GM18520 (cell line): ENCODE data around the gene B3GNT8.
A peak's percentile ranks its signal among the peaks of the same experiment; 100 is the strongest.
"Not testable (repeated sequence)": the region's sequence is repeated elsewhere in the genome, so short reads cannot be mapped to it uniquely, and the experiment has no call there.

Source experiments
- ATAC-seq: cut with Tn5 transposase; IDR thresholded peaks from one replicate; pipeline ENCODE4 v1.9.1; 2021; ENCODE audit not compliant: unreplicated experiment

The B3GNT8 gene

GRCh38 chr19:41426952-41427646 is at the start of gene B3GNT8:
Gene B3GNT8 (minus strand): TSS chr19:41427374. CDS start chr19:41426778, 596 bp downstream.
- ATAC-seq, result no peak

- ATAC-seq, result no peak
Observed at GRCh38 chr19:41476583-41476982, 49.4 kb upstream of the B3GNT8 start.

- not testable (repeated sequence) for ATAC-seq
Observed at GRCh38 chr19:41463257-41464256, 36.4 kb upstream of the B3GNT8 start.

GRCh38 chr19:41462497-41462896 is 35.3 kb upstream of the B3GNT8 start:
- no peak for ATAC-seq

GRCh38 chr19:41457241-41457640 is 30.1 kb upstream of the B3GNT8 start:
- ATAC-seq, result peak; percentile 69

GRCh38 chr19:41456342-41456918 is 29.3 kb upstream of the B3GNT8 start:
- no peak for ATAC-seq

- ATAC-seq, result no peak
Observed at GRCh38 chr19:41455936-41456335, 28.8 kb upstream of the B3GNT8 start.

GRCh38 chr19:41452584-41453275 is 25.6 kb upstream of the B3GNT8 start:
- no peak for ATAC-seq

GRCh38 chr19:41449865-41450178 is 22.6 kb upstream of the B3GNT8 start:
- no peak for ATAC-seq

GRCh38 chr19:41449079-41449864 is 22.1 kb upstream of the B3GNT8 start:
- no peak for ATAC-seq

- no peak for ATAC-seq
Observed at GRCh38 chr19:41447732-41448332, 20.7 kb upstream of the B3GNT8 start.

- no peak for ATAC-seq
Observed at GRCh38 chr19:41445575-41445974, 18.4 kb upstream of the B3GNT8 start.

GRCh38 chr19:41443813-41444455 is 16.8 kb upstream of the B3GNT8 start:
- ATAC-seq, result no peak

GRCh38 chr19:41442473-41443355 is 15.5 kb upstream of the B3GNT8 start, which contains the start of gene ERICH4:
Gene ERICH4 (plus strand): TSS chr19:41443156. CDS start chr19:41443170, 14 bp downstream.
- ATAC-seq, result no peak

GRCh38 chr19:41441321-41441945 is 14.3 kb upstream of the B3GNT8 start:
- no peak for ATAC-seq

GRCh38 chr19:41439441-41440222 is 12.5 kb upstream of the B3GNT8 start, which contains the start of gene DMAC2:
Gene DMAC2 (minus strand): TSS chr19:41439912. CDS start chr19:41439899, 13 bp downstream.
- ATAC-seq, result peak; percentile 84
